ENCODE data around the gene GPR148.

Gene GPR148

DNA sequence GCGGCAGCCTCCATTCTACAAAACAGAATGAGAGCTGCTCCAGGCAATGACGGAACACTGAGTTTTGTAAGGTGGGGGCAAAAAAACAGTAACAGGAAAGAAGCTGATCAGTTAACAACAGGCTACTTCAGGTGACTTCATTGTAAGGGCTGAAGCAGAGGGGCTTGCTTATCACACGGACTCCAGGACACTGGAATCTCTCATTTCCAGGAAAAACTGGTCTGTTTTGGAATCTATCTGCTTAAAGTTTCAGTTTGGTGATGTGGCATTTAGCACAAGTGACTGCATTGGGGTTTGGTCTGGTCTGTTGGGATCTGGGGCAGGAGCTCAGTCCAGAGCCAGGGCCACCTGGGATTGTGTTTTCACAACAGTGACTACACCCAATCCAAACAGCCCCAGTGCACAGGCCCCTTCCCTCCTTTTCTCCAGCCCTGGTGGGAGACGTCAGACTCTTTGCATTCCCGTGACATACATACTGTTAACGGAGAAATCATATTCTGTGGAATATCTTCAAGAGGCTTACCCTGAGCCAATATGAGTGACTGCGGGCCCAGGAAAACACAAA is 40.6 kb downstream of the GPR148 start:
- DNase-seq = no peak

DNA sequence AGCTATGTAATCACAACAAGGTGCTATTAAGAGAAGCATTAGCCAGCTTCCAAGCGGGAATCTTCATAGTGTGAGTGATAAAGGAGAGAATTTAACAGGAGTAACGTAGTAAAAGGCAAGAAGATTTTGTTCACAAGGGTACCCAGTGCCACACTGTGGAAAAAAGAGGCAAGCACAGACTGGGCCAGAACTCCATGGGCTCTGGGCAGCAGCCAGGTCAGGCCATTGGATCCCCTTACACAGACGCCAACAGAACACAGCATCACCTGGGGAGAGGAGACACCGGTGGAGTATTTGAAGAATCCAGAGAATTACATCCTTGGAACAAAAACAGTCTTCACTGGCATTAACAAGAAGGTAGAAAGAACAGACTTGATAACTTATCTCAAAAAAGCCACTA is 47.7 kb downstream of the GPR148 start:
- no peak for DNase-seq

DNA sequence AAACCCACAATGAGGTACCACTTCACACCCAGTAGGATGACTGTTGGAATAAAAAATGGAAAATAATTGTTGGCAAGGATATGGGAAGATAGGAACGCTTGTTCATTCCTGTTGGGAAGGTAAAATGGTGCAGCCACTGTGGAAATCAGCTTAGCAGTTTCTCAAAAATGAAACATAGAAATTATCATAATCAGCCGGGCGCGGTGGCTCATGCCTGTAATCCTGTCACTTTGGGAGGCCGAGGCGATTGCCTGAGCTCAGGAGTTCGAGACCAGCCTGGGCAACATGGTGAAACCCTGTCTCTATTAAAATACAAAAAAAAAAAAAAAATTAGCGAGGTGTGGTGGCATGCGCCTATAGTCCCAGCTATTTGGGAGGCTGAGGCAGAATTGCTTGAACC is 49.9 kb downstream of the GPR148 start:
- DNase-seq = no peak
